ENCODE results near the gene CLDN9.
A peak's percentile ranks its signal among the peaks of the same experiment; 100 is the strongest.
"Not testable (repeated sequence)": the region's sequence is repeated elsewhere in the genome, so short reads cannot be mapped to it uniquely, and the experiment has no call there.

Gene CLDN9

DNA sequence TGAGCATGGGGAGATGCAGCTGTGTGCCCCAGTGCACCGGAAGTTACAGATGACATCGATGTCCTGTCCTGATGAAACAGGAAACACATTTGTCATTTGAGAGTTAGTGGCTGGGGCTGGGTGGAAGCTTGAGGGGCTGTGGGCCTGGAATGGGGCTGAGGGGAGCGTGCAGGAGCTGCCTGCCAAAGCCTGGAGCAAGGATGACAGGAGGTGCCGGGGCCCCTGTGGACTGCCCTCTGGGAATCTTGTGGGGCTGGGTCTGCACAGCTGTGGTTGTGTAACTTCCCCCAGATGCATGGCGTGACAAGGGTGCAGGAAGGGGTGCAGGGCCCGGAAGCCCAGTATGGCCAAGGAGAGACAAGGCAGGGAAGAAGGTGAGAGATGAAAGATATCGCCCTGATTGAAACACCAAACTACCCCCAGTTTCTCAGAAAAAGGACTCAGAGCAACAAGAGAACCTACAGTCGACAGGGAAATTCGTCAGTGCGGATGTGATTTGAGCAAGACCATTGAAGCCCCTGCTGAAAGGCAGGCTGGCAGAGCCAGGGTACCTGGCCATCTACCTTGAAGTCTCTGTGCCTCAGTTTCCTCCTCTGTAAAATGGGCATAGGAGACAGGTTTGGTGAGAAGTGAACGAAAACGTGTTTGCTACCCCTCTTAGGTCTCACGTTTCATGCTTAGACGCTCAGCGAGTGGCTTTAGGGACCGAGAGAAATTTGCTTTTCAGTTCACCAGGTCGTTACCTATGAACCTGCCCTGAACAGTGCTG, 42.4 kb downstream of the CLDN9 start:
- no peak for DNase-seq (ENCODE audit: low read depth in 2 of 2, low spot score in 1 of 2)

DNA sequence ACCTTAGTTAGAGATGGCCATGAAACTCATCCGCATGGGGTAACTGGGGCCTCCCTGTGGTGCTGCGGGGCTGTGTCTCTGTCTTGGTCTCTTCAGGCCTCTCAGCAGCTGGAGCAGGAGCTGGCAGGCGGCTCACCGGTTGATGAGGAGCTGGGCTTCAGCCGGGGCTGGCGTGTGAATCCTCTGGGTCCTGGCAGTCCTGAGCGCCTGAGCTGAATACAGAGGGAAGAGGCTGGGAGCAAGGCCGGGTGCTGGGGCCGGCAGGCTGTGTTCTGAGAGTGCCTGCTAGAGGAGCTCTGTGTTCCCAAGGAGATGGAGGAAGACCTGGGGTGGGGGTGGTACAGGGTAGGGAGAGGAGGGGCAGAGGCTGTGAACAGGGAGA, 43.0 kb downstream of the CLDN9 start:
- not testable (repeated sequence) for DNase-seq (ENCODE audit: low read depth in 2 of 2, low spot score in 1 of 2)

GRCh38 chr16:3056336-3057180, 43.8 kb downstream of the CLDN9 start:
- no peak for DNase-seq (ENCODE audit: low read depth in 2 of 2, low spot score in 1 of 2)

GRCh38 chr16:3057181-3058138, 44.7 kb downstream of the CLDN9 start:
- no peak for DNase-seq (ENCODE audit: low read depth in 2 of 2, low spot score in 1 of 2)

DNA sequence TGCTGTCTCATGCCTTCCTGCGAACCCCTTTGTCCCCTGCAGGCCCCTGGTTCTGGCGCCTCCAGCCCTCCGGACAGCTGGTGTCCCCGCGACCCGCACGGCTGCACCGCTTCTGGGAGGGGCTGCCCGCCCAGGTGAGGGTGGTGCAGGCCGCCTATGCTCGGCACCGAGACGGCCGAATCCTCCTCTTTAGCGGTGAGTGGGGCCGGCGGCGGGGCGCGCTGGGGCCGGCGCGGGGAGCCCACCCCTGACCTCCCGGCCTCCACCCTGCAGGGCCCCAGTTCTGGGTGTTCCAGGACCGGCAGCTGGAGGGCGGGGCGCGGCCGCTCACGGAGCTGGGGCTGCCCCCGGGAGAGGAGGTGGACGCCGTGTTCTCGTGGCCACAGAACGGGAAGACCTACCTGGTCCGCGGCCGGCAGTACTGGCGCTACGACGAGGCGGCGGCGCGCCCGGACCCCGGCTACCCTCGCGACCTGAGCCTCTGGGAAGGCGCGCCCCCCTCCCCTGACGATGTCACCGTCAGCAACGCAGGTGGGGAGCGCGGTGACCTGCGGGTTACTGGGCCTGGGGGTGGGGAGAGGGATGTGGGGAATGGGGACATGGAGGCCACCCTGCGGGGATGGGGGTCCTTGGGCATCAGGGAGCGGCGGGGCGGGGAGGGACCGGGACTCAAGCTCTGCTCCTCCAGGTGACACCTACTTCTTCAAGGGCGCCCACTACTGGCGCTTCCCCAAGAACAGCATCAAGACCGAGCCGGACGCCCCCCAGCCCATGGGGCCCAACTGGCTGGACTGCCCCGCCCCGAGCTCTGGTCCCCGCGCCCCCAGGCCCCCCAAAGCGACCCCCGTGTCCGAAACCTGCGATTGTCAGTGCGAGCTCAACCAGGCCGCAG, 45.7 kb downstream of the CLDN9 start:
- DNase-seq (ENCODE audit: low read depth in 2 of 2, low spot score in 1 of 2) = no peak

DNA sequence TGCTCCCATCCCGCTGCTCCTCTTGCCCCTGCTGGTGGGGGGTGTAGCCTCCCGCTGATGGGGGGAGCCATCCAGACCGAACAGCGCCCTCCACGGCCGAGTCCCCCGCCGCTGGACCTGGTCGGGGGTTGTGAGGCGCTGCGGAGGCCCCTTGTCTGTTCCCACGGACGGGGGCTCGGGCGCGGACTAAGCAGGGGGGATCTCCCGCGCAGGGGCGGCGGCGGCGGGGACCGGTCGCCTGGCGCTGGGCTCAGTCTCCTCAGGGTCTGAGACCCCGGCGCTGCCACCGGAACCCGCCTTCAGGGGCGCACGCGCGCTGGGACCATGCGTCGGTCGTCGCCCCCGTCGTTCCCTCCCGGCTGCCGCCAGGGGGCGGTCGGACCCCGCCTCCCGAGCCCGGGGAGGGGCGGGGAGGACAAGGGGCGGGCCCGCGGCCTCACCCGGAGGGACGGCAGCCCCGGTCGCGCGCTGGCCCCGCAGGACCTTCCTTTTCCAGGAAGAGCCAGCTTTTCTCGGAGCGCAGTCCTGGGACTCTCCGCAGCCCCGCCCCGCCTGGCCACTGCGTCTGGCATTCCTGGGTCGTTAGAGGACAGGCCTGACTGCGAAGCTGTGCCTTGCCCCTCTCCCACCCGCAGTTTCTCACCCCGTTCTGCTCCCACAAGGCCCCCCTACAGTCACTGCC, 46.5 kb downstream of the CLDN9 start:
- peak; percentile 71 to 74 for DNase-seq (ENCODE audit: low read depth in 2 of 2, low spot score in 1 of 2)

- no peak for DNase-seq (ENCODE audit: low read depth in 2 of 2, low spot score in 1 of 2)
Measured at GRCh38 chr16:3059723-3060242, 47.1 kb downstream of the CLDN9 start.

- DNase-seq (ENCODE audit: low read depth in 2 of 2, low spot score in 1 of 2) = no peak
Measured at GRCh38 chr16:3060339-3061127, 47.8 kb downstream of the CLDN9 start.

DNA sequence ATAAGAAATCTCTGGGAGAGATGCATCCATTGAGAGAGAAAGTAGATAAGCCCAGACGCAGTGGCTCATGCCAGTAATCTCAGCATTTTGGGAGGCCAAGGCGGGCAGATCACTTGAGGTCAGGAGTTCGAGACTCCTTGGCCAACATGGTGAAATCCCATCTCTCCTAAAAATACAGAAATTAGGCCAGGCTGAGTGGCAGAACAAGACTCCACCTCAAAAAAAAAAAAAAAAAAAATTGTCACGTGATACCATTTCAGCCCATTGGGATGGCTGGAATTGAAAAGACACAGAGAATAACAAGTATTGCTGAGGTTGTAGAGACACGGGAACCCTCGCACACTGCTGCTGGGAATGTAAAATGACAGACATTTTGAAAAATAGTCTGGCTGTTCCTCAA, 49.8 kb downstream of the CLDN9 start:
- DNase-seq (ENCODE audit: low read depth in 2 of 2, low spot score in 1 of 2) = no peak

GRCh38 chr16:3063625-3064386, 51.1 kb downstream of the CLDN9 start:
- DNase-seq (ENCODE audit: low read depth in 2 of 2, low spot score in 1 of 2) = no peak
